ENCODE data around the gene ABCA7. TPM values are rescaled to one million over a fixed set of nuclear protein-coding genes. Genes with fewer than 3 reads are reported as not detected.

Gene ABCA7
- total and polyA plus RNA-seq, 2 of the 13 experiments (the other 11 are each of a cell fraction or from before 2014, with no cell fraction given) = 4.4 to 32.4 TPM

- TF ChIP-seq ARNT2 (CRISPR knock-in tag; IDR thresholded peaks at IDR 0.05; ENCODE audit: low read depth) (no peak; the same call in none of the 2 replicates), ZBTB40 (IDR thresholded peaks at IDR 0.05) (no peak), ZBTB40 (CRISPR knock-in tag; IDR thresholded peaks at IDR 0.05) (peak; percentile 85), ZFP36L1 (CRISPR knock-in tag; IDR thresholded peaks at IDR 0.05) (no peak; the same call in 1 of the 2 replicates), TFDP1 (CRISPR knock-in tag; IDR thresholded peaks at IDR 0.05; ENCODE audit: borderline replicate concordance) (peak; percentile 87), NRL (CRISPR knock-in tag; IDR thresholded peaks at IDR 0.05; ENCODE audit: borderline replicate concordance) (peak; percentile 95), YEATS2 (CRISPR knock-in tag; IDR thresholded peaks at IDR 0.05; ENCODE audit: borderline replicate concordance) (no peak; the same call in 1 of the 2 replicates), ZNF3 (CRISPR knock-in tag; IDR thresholded peaks at IDR 0.05) (0 out of 2 replicates have a peak, but pooled peaks have one; percentile 28), TBX2 (CRISPR knock-in tag; IDR thresholded peaks at IDR 0.05; ENCODE audit: borderline replicate concordance) (peak; percentile 79), KDM5A (IDR thresholded peaks at IDR 0.05; ENCODE audit: borderline replicate concordance, low read length) (no peak), ZNF770 (CRISPR knock-in tag; IDR thresholded peaks at IDR 0.05) (no peak), KDM3A (CRISPR knock-in tag; IDR thresholded peaks at IDR 0.05; ENCODE audit: low read depth) (peak; percentile 36; the same call in 1 of the 2 replicates), ZSCAN30 (CRISPR knock-in tag; IDR thresholded peaks at IDR 0.05) (no peak), ZMAT3 (CRISPR knock-in tag; conservative IDR thresholded peaks at IDR 0.05) (peak; percentile 86; the same call in 1 of the 2 replicates), MED8 (CRISPR knock-in tag; IDR thresholded peaks at IDR 0.05; ENCODE audit: insufficient replicate concordance) (no peak)
Observed at GRCh38 chr19:1050989-1051788, 11.3 kb downstream of the ABCA7 start (continued).

All from HepG2 (cell line).